SU-DHL-6 (cell line): ENCODE results near the gene FAM124A.
A peak's percentile ranks its signal among the peaks of the same experiment; 100 is the strongest.

Source experiments
- H2AFZ ChIP-seq: fragments of 200-600 bp; sonication (generic); 2 replicates; pipeline ENCODE4 v1.6.1; 2014; ENCODE audit warnings: low read depth, mild to moderate bottlenecking, moderate library complexity, mixed read lengths, antibody characterized with exemption, low read length; ENCODE audit not compliant: severe bottlenecking
- H3F3A ChIP-seq: fragments of 200-600 bp; shearing (Covaris generic); 2 replicates; pipeline ENCODE4 v1.6.0; 2016; ENCODE audit warnings: antibody characterized with exemption, mild to moderate bottlenecking; ENCODE audit not compliant: insufficient read depth
- H3K27ac ChIP-seq: fragments of 200-600 bp; sonication (generic); 2 replicates; pipeline ENCODE4 v1.5.1; 2016; ENCODE audit warnings: low read depth, mild to moderate bottlenecking, low read length, moderate library complexity, mixed read lengths
- H3K27me3 ChIP-seq: fragments of 200-600 bp; sonication (generic), shearing (Covaris generic); 2 replicates; pipeline ENCODE4 v1.6.0; 2014; ENCODE audit warnings: mild to moderate bottlenecking, low read length
- H3K36me3 ChIP-seq: fragments of 200-600 bp; sonication (generic); 2 replicates; pipeline ENCODE4 v1.6.1; 2014; ENCODE audit warnings: mild to moderate bottlenecking, low read length, mixed read lengths
- H3K4me2 ChIP-seq: fragments of 300-600, 200-600 bp; shearing (Covaris generic), sonication (generic); 2 replicates; pipeline ENCODE4 v1.6.0; 2014; ENCODE audit warnings: low read length, low read depth, mild to moderate bottlenecking; ENCODE audit not compliant: poor library complexity, severe bottlenecking
- H3K4me3 ChIP-seq: fragments of 200-600 bp; sonication (generic); 2 replicates; pipeline ENCODE4 v1.5.1; 2014; ENCODE audit warnings: antibody characterized with exemption, low read length, mild to moderate bottlenecking, mixed read lengths; ENCODE audit not compliant: insufficient read depth, poor library complexity, severe bottlenecking
- H3K79me2 ChIP-seq: fragments of 200-600 bp; sonication (generic); 2 replicates; pipeline ENCODE4 v1.6.1; 2014; ENCODE audit warnings: mild to moderate bottlenecking, low read length, moderate library complexity; ENCODE audit not compliant: insufficient read depth
- H3K9ac ChIP-seq: fragments of 200-600 bp; sonication (generic); 2 replicates; pipeline ENCODE4 v1.7.0; 2014; ENCODE audit warnings: mild to moderate bottlenecking, low read length
- H3K9me2 ChIP-seq: fragments of 200-600 bp; sonication (generic); replicated peaks from 2 replicates; pipeline ENCODE4 v1.6.1; 2014; ENCODE audit warnings: low read length; ENCODE audit not compliant: insufficient read depth
- H3K9me3 ChIP-seq: fragments of 200-600 bp; sonication (generic); 2 replicates; pipeline ENCODE4 v1.6.1; 2014; ENCODE audit warnings: low read length, mixed read lengths; ENCODE audit not compliant: insufficient read depth
- H4K20me1 ChIP-seq: fragments of 200-600 bp; sonication (generic); 2 replicates; pipeline ENCODE4 v1.6.1; 2014; ENCODE audit warnings: low read depth, mild to moderate bottlenecking, antibody characterized with exemption, low read length, moderate library complexity, mixed read lengths
- EZH2phosphoT487 ChIP-seq: fragments of 200-600 bp; sonication (generic), shearing (Covaris generic); conservative IDR thresholded peaks from 2 replicates; pipeline ENCODE4 v1.6.1; 2018; ENCODE audit warnings: mild to moderate bottlenecking, antibody characterized with exemption, low read length, moderate library complexity, mixed read lengths
- TF ChIP-seq, protein P1 (sequence below): fragments of 200-600 bp; sonication (generic); IDR thresholded peaks from one replicate; pipeline ENCODE4 v1.5.1; 2017; ENCODE audit warnings: antibody characterized with exemption, mild to moderate bottlenecking, low read length, moderate library complexity; ENCODE audit not compliant: insufficient read depth, poor library complexity, severe bottlenecking

The FAM124A gene

DNA sequence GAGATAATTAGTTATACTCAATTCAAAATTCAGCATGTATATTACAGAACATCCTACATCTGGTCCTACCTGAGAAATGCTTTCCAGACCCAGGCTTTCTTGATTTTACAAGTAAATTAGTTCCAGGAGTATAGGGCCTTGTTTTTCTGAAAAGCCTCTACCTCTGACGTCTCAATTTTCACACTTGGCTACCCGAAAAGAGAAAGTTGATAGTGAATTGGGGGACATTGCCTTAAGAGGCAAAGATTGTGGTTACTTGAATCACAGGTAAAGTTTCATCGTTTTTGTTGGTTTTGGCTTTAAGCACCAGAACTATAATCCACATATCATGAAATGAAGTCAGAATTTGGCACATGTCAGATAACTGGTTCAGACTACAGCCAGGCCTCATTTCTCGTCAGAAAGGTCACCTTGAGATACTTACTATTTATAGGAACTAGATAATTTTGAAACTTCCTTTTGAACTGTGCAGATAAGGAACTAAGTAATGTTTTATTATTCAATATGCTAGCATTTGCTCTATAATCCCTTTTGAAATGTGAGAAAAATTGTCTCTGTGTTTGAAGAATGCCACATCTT is 30.8 kb downstream of the FAM124A start:
- no peaks in the 10 kb centered on the region for H3K9me2 ChIP-seq
- H3K79me2 ChIP-seq: no peaks in the 10 kb centered on the region
- no peaks in the 10 kb centered on the region for H3K36me3 ChIP-seq
- H3K27me3 ChIP-seq: no peaks in the 10 kb centered on the region
- H3K9me3 ChIP-seq: no peaks in the 10 kb centered on the region
- no peak overlapping the region for H2AFZ ChIP-seq
- H3K9ac ChIP-seq: no peak overlapping the region
- H3K27ac ChIP-seq: no peak overlapping the region
- TF ChIP-seq, protein P1, sequence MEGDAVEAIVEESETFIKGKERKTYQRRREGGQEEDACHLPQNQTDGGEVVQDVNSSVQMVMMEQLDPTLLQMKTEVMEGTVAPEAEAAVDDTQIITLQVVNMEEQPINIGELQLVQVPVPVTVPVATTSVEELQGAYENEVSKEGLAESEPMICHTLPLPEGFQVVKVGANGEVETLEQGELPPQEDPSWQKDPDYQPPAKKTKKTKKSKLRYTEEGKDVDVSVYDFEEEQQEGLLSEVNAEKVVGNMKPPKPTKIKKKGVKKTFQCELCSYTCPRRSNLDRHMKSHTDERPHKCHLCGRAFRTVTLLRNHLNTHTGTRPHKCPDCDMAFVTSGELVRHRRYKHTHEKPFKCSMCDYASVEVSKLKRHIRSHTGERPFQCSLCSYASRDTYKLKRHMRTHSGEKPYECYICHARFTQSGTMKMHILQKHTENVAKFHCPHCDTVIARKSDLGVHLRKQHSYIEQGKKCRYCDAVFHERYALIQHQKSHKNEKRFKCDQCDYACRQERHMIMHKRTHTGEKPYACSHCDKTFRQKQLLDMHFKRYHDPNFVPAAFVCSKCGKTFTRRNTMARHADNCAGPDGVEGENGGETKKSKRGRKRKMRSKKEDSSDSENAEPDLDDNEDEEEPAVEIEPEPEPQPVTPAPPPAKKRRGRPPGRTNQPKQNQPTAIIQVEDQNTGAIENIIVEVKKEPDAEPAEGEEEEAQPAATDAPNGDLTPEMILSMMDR: no peak
- TF ChIP-seq EZH2phosphoT487: no peak
- no peaks in the 10 kb centered on the region for H4K20me1 ChIP-seq
- no peak overlapping the region for H3K4me3 ChIP-seq
- H3K4me2 ChIP-seq: peak overlapping the region; percentile 14
- H3F3A ChIP-seq: no peaks in the 10 kb centered on the region

DNA sequence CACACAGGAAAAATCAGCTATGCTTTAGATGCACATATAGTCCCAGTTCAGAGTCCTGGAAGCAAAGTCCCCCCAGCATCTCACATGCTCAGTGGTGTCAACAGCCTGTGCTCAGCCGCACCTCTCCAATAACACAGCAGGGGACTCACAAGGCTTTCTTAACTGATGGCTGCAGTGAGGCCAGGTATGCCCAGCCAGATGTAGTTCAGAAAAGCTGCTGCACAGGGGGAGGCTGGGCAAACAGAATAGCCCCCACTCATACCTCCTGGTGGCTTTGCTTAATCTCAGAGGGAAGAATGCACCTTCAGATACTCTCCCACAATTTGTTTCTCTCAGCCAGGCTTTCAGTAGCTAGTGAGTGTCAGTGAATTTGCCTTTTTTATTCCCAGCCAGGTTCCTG is 33.4 kb downstream of the FAM124A start:
- Histone ChIP-seq H3K36me3 (no peaks in the 10 kb centered on the region), H3K27ac (no peak overlapping the region), H3K27me3 (no peaks in the 10 kb centered on the region), H3K9me3 (no peaks in the 10 kb centered on the region), H2AFZ (no peak overlapping the region), H4K20me1 (no peaks in the 10 kb centered on the region), H3F3A (no peaks in the 10 kb centered on the region), H3K9ac (no peak overlapping the region), H3K79me2 (no peaks in the 10 kb centered on the region), H3K4me2 (no peak overlapping the region), H3K9me2 (no peaks in the 10 kb centered on the region), H3K4me3 (no peak overlapping the region)
- TF ChIP-seq, protein P1: no peak
- no peak for TF ChIP-seq EZH2phosphoT487

DNA sequence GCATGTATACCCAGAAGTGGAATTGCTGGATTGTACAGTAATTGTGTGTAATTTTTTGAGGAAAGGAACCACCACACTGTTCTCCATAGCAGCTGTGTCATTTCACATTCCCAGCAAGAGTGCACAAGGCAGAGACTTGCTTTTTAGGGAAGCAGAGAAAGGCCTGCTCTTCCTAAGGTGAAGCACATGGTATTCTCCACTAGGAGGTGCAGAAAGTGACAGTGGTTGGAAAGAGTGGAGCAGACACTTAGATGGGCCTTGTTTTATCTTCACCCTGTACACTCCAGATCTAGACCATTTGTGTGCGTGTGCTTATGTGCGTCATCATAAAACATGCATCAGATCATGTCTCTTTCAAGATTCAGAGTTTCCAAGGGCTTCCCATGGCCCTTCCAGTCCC is 35.0 kb downstream of the FAM124A start:
- Histone ChIP-seq H3K27ac (no peak overlapping the region), H3K9me3 (no peaks in the 10 kb centered on the region), H3K36me3 (no peaks in the 10 kb centered on the region), H3K4me3 (no peak overlapping the region), H3F3A (no peaks in the 10 kb centered on the region), H2AFZ (no peak overlapping the region), H4K20me1 (no peaks in the 10 kb centered on the region), H3K79me2 (no peaks in the 10 kb centered on the region), H3K4me2 (no peak overlapping the region), H3K9me2 (no peaks in the 10 kb centered on the region), H3K27me3 (no peaks in the 10 kb centered on the region), H3K9ac (no peak overlapping the region)
- TF ChIP-seq, protein P1: no peak
- no peak for TF ChIP-seq EZH2phosphoT487
